ENCODE measurements around the gene BRSK2.

BRSK2 gene

DNA sequence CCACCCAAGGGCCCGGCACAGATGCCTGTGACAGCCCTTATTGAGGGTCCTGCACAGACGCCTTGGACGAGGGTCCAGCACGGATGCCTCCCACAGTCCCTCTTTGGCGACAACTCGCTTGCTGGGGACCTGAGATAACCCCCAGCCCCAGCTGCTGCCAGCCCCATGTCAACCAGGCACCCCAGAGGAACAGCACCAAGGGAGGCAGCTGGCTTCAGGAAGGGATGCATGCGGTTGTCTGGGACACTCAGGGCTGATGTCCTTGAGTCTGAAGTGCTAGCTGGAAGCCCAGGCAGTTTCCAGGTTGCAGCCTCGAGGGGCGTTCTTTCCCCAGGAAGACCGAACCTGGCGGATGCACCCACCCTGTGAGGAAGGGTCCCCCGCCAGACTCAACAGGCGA is 63.0 kb downstream of the BRSK2 start:
- no peak for TF ChIP-seq CTCF (IDR thresholded peaks at IDR 0.05; ENCODE audit: insufficient read depth, low read length, poor library complexity, severe bottlenecking)
- DNase-seq (ENCODE audit: extremely low read depth, insufficient read length) = no peak
- H3K36me3 ChIP-seq (ENCODE audit: control insufficient read depth, insufficient read depth, low read length) = no peaks in the 10 kb centered on the region
- H3K4me3 ChIP-seq (replicated peaks; ENCODE audit: low read depth, low read length) = no peak overlapping the region
- no peaks in the 10 kb centered on the region for H3K27me3 ChIP-seq (replicated peaks; ENCODE audit: control insufficient read depth, insufficient read depth, low read length)

DNA sequence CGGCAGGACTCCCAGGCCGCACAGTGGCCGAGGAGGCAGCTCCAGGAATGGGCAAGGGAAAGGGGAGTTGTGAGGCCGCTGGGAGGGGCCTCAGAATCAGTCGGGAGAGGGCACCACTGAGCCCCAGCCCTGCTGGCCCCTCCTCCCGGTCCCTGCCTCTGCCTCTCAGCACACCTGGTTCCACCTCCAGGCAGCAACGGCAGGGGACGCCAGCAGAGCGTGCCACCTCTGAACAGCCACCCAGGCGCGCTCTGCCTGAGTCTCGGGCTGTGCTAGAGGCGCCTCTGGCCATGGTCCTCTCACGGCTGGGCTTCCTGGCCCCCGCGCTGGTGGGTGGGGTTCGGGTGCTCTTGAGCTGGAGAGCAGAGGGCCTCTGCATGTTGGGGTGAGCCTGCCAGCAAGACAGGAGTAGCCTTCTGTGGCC is 63.9 kb downstream of the BRSK2 start:
- Histone ChIP-seq H3K27me3 (replicated peaks; ENCODE audit: control insufficient read depth, insufficient read depth, low read length) (no peaks in the 10 kb centered on the region), H3K4me3 (replicated peaks; ENCODE audit: low read depth, low read length) (no peak overlapping the region), H3K36me3 (ENCODE audit: control insufficient read depth, insufficient read depth, low read length) (no peaks in the 10 kb centered on the region)
- peak; percentile 73 for TF ChIP-seq CTCF (IDR thresholded peaks at IDR 0.05; ENCODE audit: insufficient read depth, low read length, poor library complexity, severe bottlenecking)
- DNase-seq (ENCODE audit: extremely low read depth, insufficient read length) = peak; percentile 43

GRCh38 chr11:1454576-1454975 is 64.8 kb downstream of the BRSK2 start:
- no peak for DNase-seq (ENCODE audit: extremely low read depth, insufficient read length)
- H3K27me3 ChIP-seq (replicated peaks; ENCODE audit: control insufficient read depth, insufficient read depth, low read length) = no peaks in the 10 kb centered on the region
- no peak overlapping the region for H3K4me3 ChIP-seq (replicated peaks; ENCODE audit: low read depth, low read length)
- no peak for TF ChIP-seq CTCF (IDR thresholded peaks at IDR 0.05; ENCODE audit: insufficient read depth, low read length, poor library complexity, severe bottlenecking)
- H3K36me3 ChIP-seq (ENCODE audit: control insufficient read depth, insufficient read depth, low read length) = no peaks in the 10 kb centered on the region

DNA sequence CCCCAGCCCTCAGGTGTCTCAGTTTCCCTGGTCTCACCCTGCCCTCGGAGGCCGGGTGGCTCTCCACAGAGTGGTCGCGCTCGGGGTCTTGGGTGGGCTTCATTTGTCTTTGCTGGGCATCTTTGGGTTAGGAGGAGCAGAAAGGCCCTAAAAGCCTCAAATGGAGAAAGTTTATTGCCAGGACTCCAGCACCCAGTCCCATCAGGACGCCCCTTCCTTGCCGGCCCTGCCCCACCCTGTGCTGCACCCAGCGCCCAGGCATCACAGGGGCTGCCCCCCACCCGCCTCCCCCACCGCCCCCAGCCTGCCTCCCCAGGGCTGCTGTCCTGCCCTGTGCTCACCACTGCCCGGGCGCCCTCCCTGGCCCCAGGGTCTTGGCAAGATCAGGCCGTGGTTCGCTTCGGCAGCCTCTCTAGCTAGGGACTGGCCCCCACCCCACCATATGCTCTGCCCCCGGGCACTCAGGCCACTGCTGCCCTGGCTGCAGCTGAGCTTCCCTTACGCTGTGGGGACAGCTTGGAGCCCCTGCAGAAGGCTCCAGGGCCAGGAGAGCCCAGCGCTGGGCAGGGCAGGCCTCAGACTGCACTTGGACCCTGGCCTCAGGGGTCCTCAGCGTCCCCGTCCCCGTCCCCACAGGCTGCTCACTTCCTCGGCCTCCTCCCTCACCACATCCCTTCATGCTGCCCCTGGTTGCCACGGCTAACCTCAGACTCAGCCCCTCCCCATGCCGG is 65.5 kb downstream of the BRSK2 start:
- Histone ChIP-seq H3K27me3 (replicated peaks; ENCODE audit: control insufficient read depth, insufficient read depth, low read length) (no peaks in the 10 kb centered on the region), H3K36me3 (ENCODE audit: control insufficient read depth, insufficient read depth, low read length) (no peaks in the 10 kb centered on the region), H3K4me3 (replicated peaks; ENCODE audit: low read depth, low read length) (no peak overlapping the region)
- DNase-seq (ENCODE audit: extremely low read depth, insufficient read length) = no peak
- no peak for TF ChIP-seq CTCF (IDR thresholded peaks at IDR 0.05; ENCODE audit: insufficient read depth, low read length, poor library complexity, severe bottlenecking)

DNA sequence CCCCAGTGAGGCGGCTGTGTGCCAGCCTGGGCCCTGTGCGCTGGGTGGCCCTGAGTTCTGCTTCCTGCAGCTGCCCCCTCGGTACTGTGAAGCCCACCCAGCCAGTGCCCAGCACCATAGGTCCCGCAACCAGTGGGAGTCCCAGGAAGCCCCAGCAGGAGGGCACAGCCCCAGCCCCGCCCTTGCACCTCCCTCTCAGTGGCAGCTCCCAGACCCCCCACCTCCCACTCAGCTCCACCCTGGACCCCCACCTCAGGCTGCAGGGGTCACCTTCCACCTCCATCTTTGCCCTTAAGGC is 66.0 kb downstream of the BRSK2 start:
- H3K36me3 ChIP-seq (ENCODE audit: control insufficient read depth, insufficient read depth, low read length) = no peaks in the 10 kb centered on the region
- no peak for DNase-seq (ENCODE audit: extremely low read depth, insufficient read length)
- no peak overlapping the region for H3K4me3 ChIP-seq (replicated peaks; ENCODE audit: low read depth, low read length)
- no peak for TF ChIP-seq CTCF (IDR thresholded peaks at IDR 0.05; ENCODE audit: insufficient read depth, low read length, poor library complexity, severe bottlenecking)
- no peaks in the 10 kb centered on the region for H3K27me3 ChIP-seq (replicated peaks; ENCODE audit: control insufficient read depth, insufficient read depth, low read length)

- no peak overlapping the region for H3K4me3 ChIP-seq (replicated peaks; ENCODE audit: low read depth, low read length)
- H3K27me3 ChIP-seq (replicated peaks; ENCODE audit: control insufficient read depth, insufficient read depth, low read length) = no peaks in the 10 kb centered on the region
- no peak for DNase-seq (ENCODE audit: extremely low read depth, insufficient read length)
- no peaks in the 10 kb centered on the region for H3K36me3 ChIP-seq (ENCODE audit: control insufficient read depth, insufficient read depth, low read length)
- TF ChIP-seq CTCF (IDR thresholded peaks at IDR 0.05; ENCODE audit: insufficient read depth, low read length, poor library complexity, severe bottlenecking) = no peak
Observed at GRCh38 chr11:1456176-1456575, 66.4 kb downstream of the BRSK2 start.

Data from GM06990 (cell line).